Neural crest cell (in vitro differentiated cells): ENCODE results near the gene MTUS2. TPM values are rescaled to one million over a fixed set of nuclear protein-coding genes. Genes with fewer than 3 reads are reported as not detected.

ENCODE experiments used
- DNase-seq: peaks from one replicate; pipeline ENCODE4 v3.0.0; 2021; ENCODE audit warnings: low read depth, mixed read lengths, low spot score
- H3K27ac Mint-ChIP-seq: one replicate; pipeline ENCODE4 v1.8.0; 2021; ENCODE audit warnings: mild to moderate bottlenecking, mixed read lengths; ENCODE audit not compliant: unreplicated experiment
- H3K27me3 Mint-ChIP-seq: 2 replicates; pipeline ENCODE4 v1.8.0; 2021; ENCODE audit warnings: low read depth, mild to moderate bottlenecking, mixed read lengths
- H3K36me3 Mint-ChIP-seq: 2 replicates; pipeline ENCODE4 v1.8.0; 2021; ENCODE audit warnings: low read depth, mild to moderate bottlenecking, mixed read lengths
- H3K4me1 Mint-ChIP-seq: 2 replicates; pipeline ENCODE4 v1.8.0; 2021; ENCODE audit warnings: mixed read lengths
- H3K4me3 Mint-ChIP-seq: one replicate; pipeline ENCODE4 v1.8.0; 2021; ENCODE audit warnings: mild to moderate bottlenecking, mixed read lengths
- H3K9me3 Mint-ChIP-seq: 2 replicates; pipeline ENCODE4 v1.8.0; 2021; ENCODE audit warnings: mixed read lengths
- CTCF ChIP-seq: fragments of 200-600 bp; sonication (generic); conservative IDR thresholded peaks from 2 replicates; pipeline ENCODE4 v1.5.0; 2021; ENCODE audit warnings: antibody characterized with exemption, mild to moderate bottlenecking
- total RNA-seq: library from RNA; stranded (reverse); gene quantifications from 2 replicates; pipeline ENCODE4 v1.2.1, GENCODE V29; 2021

MTUS2 gene
- total RNA-seq, 1 donor from 2014 or later = 0.91 TPM

DNA sequence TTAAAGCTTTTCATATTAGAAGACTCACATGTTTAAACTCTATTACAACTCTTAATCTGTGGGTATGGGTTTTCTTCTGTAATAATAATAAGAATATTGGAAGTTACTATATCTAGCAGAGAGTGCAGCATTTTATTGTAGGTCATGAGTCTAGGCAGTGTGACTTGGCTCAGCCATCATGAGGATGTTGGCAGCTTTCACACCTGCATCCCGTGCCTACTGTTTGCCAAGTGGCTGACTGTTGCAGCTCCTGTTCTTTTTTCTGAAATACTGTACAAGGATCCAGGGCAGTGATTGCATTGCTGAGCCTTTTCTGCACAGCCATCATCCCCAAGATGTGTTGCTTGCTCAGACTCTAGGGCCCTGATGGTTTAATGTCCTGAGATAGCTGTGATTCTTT lies 47.4 kb downstream of the MTUS2 start:
- Mint-ChIP-seq H3K4me3 (no peak overlapping the region), H3K27me3 (peaks cover 13% of the 10 kb centered on the region), H3K9me3 (peaks cover 15% of the 10 kb centered on the region), H3K27ac (no peak overlapping the region), H3K36me3 (peaks cover 11% of the 10 kb centered on the region), H3K4me1 (no peaks in the 10 kb centered on the region)
- no peak for TF ChIP-seq CTCF
- DNase-seq = no peak

DNA sequence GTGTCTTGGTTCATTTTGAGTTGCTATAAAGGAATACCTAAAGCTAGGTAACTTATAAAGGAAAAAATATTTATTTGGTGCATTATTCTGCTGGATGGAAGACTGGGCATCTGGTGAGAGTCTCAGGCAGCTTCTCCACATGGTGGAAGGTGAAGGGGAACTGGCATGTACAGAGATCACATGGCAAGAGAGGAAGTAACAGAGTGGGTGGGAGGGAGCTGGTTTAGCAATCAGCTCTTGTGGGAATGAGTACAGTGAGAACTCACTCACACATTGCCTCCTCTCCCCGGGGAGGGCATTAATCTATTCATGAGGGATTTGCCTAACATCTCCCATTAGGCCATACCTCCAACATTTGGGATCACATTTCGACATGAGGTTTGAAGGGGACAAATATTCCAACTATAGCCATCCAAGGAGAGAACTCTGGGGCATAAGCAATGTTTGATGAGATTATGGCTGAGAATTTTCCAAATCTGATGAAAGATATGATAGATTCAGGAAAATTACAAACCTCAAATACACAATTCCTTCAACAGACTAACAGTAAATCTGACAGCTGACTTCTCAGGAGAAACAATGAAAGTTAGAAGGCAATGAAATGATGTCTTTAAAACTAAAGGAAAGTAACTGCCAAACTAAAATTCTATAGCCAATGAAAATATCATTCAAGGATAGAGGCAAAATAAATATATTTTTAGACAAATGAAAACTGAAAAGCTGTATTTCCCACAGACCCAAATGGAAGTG lies 52.5 kb downstream of the MTUS2 start:
- Mint-ChIP-seq H3K27me3 (peaks cover 5% of the 10 kb centered on the region), H3K27ac (no peak overlapping the region), H3K4me1 (no peaks in the 10 kb centered on the region), H3K36me3 (peaks cover 11% of the 10 kb centered on the region), H3K4me3 (no peak overlapping the region), H3K9me3 (peaks cover 20% of the 10 kb centered on the region)
- DNase-seq = no peak
- no peak for TF ChIP-seq CTCF

- no peak for TF ChIP-seq CTCF
- Mint-ChIP-seq H3K27me3 (peaks cover 2% of the 10 kb centered on the region), H3K9me3 (peaks cover 22% of the 10 kb centered on the region), H3K4me3 (no peak overlapping the region), H3K27ac (no peak overlapping the region), H3K4me1 (no peaks in the 10 kb centered on the region), H3K36me3 (peaks cover 9% of the 10 kb centered on the region)
- no peak for DNase-seq
Observed at GRCh38 chr13:28875846-28876615, 55.9 kb downstream of the MTUS2 start.

DNA sequence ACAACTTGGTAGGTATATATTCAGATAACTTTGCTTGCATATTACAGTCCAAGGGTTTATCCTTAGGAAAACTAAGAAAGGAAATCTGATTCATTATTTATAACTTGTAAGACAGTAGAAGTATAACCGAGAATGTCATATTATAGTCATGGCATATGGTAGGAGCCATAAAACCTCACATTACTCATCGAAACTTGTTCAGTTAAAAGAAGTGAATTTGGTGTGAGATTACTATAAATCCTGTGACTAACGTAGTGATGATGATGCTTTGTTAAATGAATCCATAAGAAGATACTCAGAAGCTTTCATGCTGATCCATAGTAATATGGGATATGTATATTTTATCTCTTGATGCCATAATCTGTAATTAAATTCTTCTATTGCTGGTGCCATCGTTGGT lies 57.3 kb downstream of the MTUS2 start:
- Mint-ChIP-seq H3K9me3 (peaks cover 9% of the 10 kb centered on the region), H3K36me3 (peaks cover 1% of the 10 kb centered on the region), H3K4me1 (no peaks in the 10 kb centered on the region), H3K27me3 (peaks cover 2% of the 10 kb centered on the region), H3K27ac (no peak overlapping the region), H3K4me3 (no peak overlapping the region)
- DNase-seq = no peak
- no peak for TF ChIP-seq CTCF

DNA sequence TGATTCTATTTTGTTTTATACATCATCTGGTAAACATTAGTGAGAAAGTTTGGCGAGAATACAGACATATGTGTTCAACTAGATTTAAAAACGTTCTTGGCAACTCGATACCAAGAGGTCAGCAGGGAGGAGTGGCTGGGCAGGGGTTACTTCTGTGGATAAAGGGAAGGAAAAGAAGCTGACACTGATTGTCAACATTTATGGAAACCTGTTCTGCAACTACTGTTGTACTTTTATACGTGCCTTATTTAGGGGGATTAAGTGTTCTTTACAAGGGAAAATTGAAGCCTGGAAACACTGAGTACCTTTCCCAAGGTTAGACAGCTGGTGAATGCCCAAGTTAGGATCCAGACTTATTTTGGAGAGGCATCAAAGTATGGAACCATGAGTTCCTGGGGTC lies 65.0 kb downstream of the MTUS2 start:
- H3K27ac Mint-ChIP-seq = no peak overlapping the region

More for the DNA sequence above, 65.0 kb downstream of the MTUS2 start:
- no peak for DNase-seq
- no peak overlapping the region for H3K4me3 Mint-ChIP-seq
- no peaks in the 10 kb centered on the region for H3K36me3 Mint-ChIP-seq
- no peak for TF ChIP-seq CTCF
- H3K4me1 Mint-ChIP-seq = no peaks in the 10 kb centered on the region
- H3K27me3 Mint-ChIP-seq = peaks cover 20% of the 10 kb centered on the region
- H3K9me3 Mint-ChIP-seq = no peaks in the 10 kb centered on the region
